SK-N-SH (cell line): Measurements from ENCODE around the gene SEZ6L2. TPM values are rescaled to one million over a fixed set of nuclear protein-coding genes. Genes with fewer than 3 reads are reported as not detected.
A peak's percentile ranks its signal among the peaks of the same experiment; 100 is the strongest.

Experiments
- CTCF ChIA-PET: fragments of 300-600, 350-600 bp; formaldehyde crosslinking; extraction: SDS; loops from one replicate; lab custom pipeline; 2021; lab: Yijun Ruan, JAX
- POLR2A ChIA-PET: fragments of 350-600 bp; sonication (Branson Sonifier 250); formaldehyde crosslinking; extraction: SDS; loops from one replicate; lab custom pipeline; 2020; ENCODE audit warnings: antibody characterized with exemption, inconsistent platforms; lab: Yijun Ruan, JAX
- DNase-seq: peaks from one replicate; pipeline ENCODE4 v3.0.0; 2012
- H2AFZ ChIP-seq: fragments of 200-600 bp; sonication (generic); 2 replicates; pipeline ENCODE4 v1.8.1; 2016; ENCODE audit warnings: antibody characterized with exemption, mild to moderate bottlenecking, low read depth
- H3F3A ChIP-seq: fragments of 200-600 bp; sonication (generic); replicated peaks from 2 replicates; pipeline ENCODE3; 2016; ENCODE audit warnings: antibody characterized with exemption, mild to moderate bottlenecking; ENCODE audit not compliant: insufficient read depth
- H3K27ac ChIP-seq, 2 experiments: fragments of 200-500 bp in 1 of 2; fragments of 200-600 bp in 1 of 2; sonication (Bioruptor generic) in 1 of 2; sonication (generic), shearing (Covaris generic) in 1 of 2; 2 replicates each; pipeline versions ENCODE4 v1.5.1 to v1.6.1; 2014 to 2016; ENCODE audit warnings: low read depth in 2 of 2, inconsistent platforms in 1 of 2, low read length in 1 of 2, mild to moderate bottlenecking in 1 of 2, mixed read lengths in 1 of 2
- H3K27me3 ChIP-seq: fragments of 200-600 bp; sonication (generic), shearing (Covaris generic); 2 replicates; pipeline ENCODE4 v1.6.1; 2016; ENCODE audit warnings: mixed run types; ENCODE audit not compliant: insufficient read depth
- H3K36me3 ChIP-seq, 2 experiments: fragments of 200-500 bp in 1 of 2; fragments of 200-600 bp in 1 of 2; sonication (Bioruptor generic) in 1 of 2; sonication (generic) in 1 of 2; replicated peaks in 1 of 2; 2 replicates each; pipeline versions ENCODE3 to v1.5.1; 2014 to 2016; ENCODE audit warnings: low read length in 1 of 2, mild to moderate bottlenecking in 1 of 2; ENCODE audit not compliant: insufficient read depth in 2 of 2, control insufficient read depth in 1 of 2
- H3K4me1 ChIP-seq, 2 experiments: fragments of 200-500 bp in 1 of 2; fragments of 200-600 bp in 1 of 2; sonication (Bioruptor generic) in 1 of 2; sonication (generic), shearing (Covaris generic) in 1 of 2; 2 replicates each; pipeline versions ENCODE4 v1.5.1 to v1.6.1; 2014 to 2016; ENCODE audit warnings: low read depth in 1 of 2, low read length in 1 of 2, mixed run types in 1 of 2; ENCODE audit not compliant: insufficient read depth in 2 of 2, control insufficient read depth in 1 of 2
- H3K4me2 ChIP-seq: fragments of 200-600 bp; sonication (generic), shearing (Covaris generic); 2 replicates; pipeline ENCODE4 v1.6.1; 2017; ENCODE audit warnings: mixed run types
- H3K4me3 ChIP-seq, 2 experiments: fragments of 200-500 bp in 1 of 2; fragments of 200-600 bp in 1 of 2; sonication (Bioruptor generic) in 1 of 2; sonication (generic), shearing (Covaris generic) in 1 of 2; 2 replicates each; pipeline versions ENCODE4 v1.5.1 to v1.8.1; 2014 to 2016; ENCODE audit warnings: low read depth in 2 of 2, inconsistent platforms in 1 of 2, low read length in 1 of 2, mild to moderate bottlenecking in 1 of 2, mixed read lengths in 1 of 2, moderate library complexity in 1 of 2
- H3K79me2 ChIP-seq: fragments of 200-600 bp; sonication (generic); 2 replicates; pipeline ENCODE4 v1.8.1; 2017; ENCODE audit warnings: mild to moderate bottlenecking; ENCODE audit not compliant: insufficient read depth
- H3K9ac ChIP-seq: fragments of 200-600 bp; sonication (generic); 2 replicates; pipeline ENCODE4 v1.6.1; 2017; ENCODE audit warnings: mixed run types
- H3K9me2 ChIP-seq: fragments of 200-600 bp; sonication (generic); 2 replicates; pipeline ENCODE4 v1.6.1; 2017; ENCODE audit warnings: mixed run types
- H3K9me3 ChIP-seq: fragments of 200-600 bp; sonication (generic); 2 replicates; pipeline ENCODE4 v1.6.1; 2017; ENCODE audit warnings: mixed run types, mild to moderate bottlenecking, moderate library complexity
- H4K20me1 ChIP-seq: fragments of 200-600 bp; sonication (generic); 2 replicates; pipeline ENCODE4 v1.6.1; 2017; ENCODE audit warnings: mild to moderate bottlenecking, mixed run types; ENCODE audit not compliant: insufficient read depth
- CHD2 ChIP-seq: fragments of 150-350 bp; IDR thresholded peaks from 2 replicates; pipeline ENCODE4 v1.6.1; 2018; ENCODE audit warnings: low read length; ENCODE audit not compliant: partially characterized antibody
- FOSL2 ChIP-seq: IDR thresholded peaks from 2 replicates; pipeline ENCODE4 v1.4.0; 2012; ENCODE audit warnings: low read depth, mild to moderate bottlenecking, moderate library complexity, borderline replicate concordance
- FOXM1 ChIP-seq: IDR thresholded peaks from 2 replicates; pipeline ENCODE4 v1.4.0; 2012; ENCODE audit warnings: low read depth, mild to moderate bottlenecking
- GABPA ChIP-seq: IDR thresholded peaks from 2 replicates; pipeline ENCODE4 v1.4.0; 2012; ENCODE audit warnings: low read depth, mild to moderate bottlenecking
- GATA2 ChIP-seq: sonication (generic); formaldehyde crosslinking; IDR thresholded peaks from 2 replicates; pipeline ENCODE4 v1.5.0; 2020; ENCODE audit warnings: mild to moderate bottlenecking, missing genetic modification reagents
- JUND ChIP-seq: IDR thresholded peaks from 2 replicates; pipeline ENCODE4 v1.4.0; 2012
- MEF2A ChIP-seq: IDR thresholded peaks from 2 replicates; pipeline ENCODE4 v1.4.0; 2012; ENCODE audit warnings: low read depth, borderline replicate concordance
- NRF1 ChIP-seq: IDR thresholded peaks from 2 replicates; pipeline ENCODE4 v1.6.1; 2012; ENCODE audit warnings: low read depth, mild to moderate bottlenecking, low read length
- RCOR1 ChIP-seq: fragments of 150-350 bp; IDR thresholded peaks from 2 replicates; pipeline ENCODE4 v1.6.1; 2017; ENCODE audit warnings: antibody characterized with exemption, low read length
- REST ChIP-seq: IDR thresholded peaks from 2 replicates; pipeline ENCODE4 v1.6.1; 2012; ENCODE audit warnings: mild to moderate bottlenecking, low read depth, low read length, moderate library complexity
- RFX5 ChIP-seq: IDR thresholded peaks from 2 replicates; pipeline ENCODE4 v1.6.1; 2012; ENCODE audit warnings: mild to moderate bottlenecking, improper control_type of control experiment, low read length
- RXRA ChIP-seq: IDR thresholded peaks from 2 replicates; pipeline ENCODE4 v1.4.0; 2012; ENCODE audit warnings: low read depth, mild to moderate bottlenecking, borderline replicate concordance
- SIN3A ChIP-seq: IDR thresholded peaks from 2 replicates; pipeline ENCODE4 v1.6.1; 2012; ENCODE audit warnings: low read depth, mild to moderate bottlenecking, low read length, moderate library complexity, borderline replicate concordance
- YY1 ChIP-seq: IDR thresholded peaks from 2 replicates; pipeline ENCODE4 v1.4.0; 2012; ENCODE audit warnings: low read depth, mild to moderate bottlenecking
- WGBS: methylation state at CpG from one replicate; pipeline ENCODE4 v1.1.6; 2017; ENCODE audit warnings: low lambda C conversion rate; 5-methylcytosine and 5-hydroxymethylcytosine counted together
- polyA plus RNA-seq, 3 experiments: library from polyadenylated mRNA; depleted of rRNA; stranded (reverse); fragments of >200 nt; gene quantifications; 2 replicates each; pipeline ENCODE4 v1.2.3, GENCODE V29; 2012
- TF ChIP-seq, protein P1 (sequence below): fragments of 200-600 bp; sonication (generic); IDR thresholded peaks from 2 replicates; pipeline ENCODE4 v1.6.1; 2017; ENCODE audit warnings: antibody characterized with exemption, mild to moderate bottlenecking, moderate library complexity

Gene SEZ6L2
- polyA plus RNA-seq, 1 of the 3 experiments (the other 2 are of a cell fraction), result 59.8 TPM

GRCh38 chr16:29925105-29925756, 25.9 kb upstream of the SEZ6L2 start:
- ChIA-PET CTCF (interaction anchor here (0.7 to 2.3 kb wide), 7 partner anchors 10 to 109 kb away, joined by 3 to 7 read pairs (median 4); partner anchors contain the start of genes ASPHD1 and PAGR1), POLR2A (interaction anchor here (1.4 to 2.4 kb wide), 8 partner anchors 12 to 140 kb away, joined by 3 to 12 read pairs (median 6); partner anchors contain the start of genes ALDOA, KIF22, TAOK2 and TMEM219)
- Histone ChIP-seq H3K27ac (peak overlapping the region in 1 of 2 experiments; percentile 81; a peak in 1 of 4 replicates), H4K20me1 (no peaks in the 10 kb centered on the region; the same call in 1 of the 2 replicates), H3K4me3 (peak overlapping the region; percentile 73 to 76), H3K9ac (peak overlapping the region; percentile 88), H3K79me2 (peaks cover 62% of the 10 kb centered on the region), H3K4me2 (peak overlapping the region; percentile 91), H3K27me3 (no peaks in the 10 kb centered on the region), H3K9me2 (no peaks in the 10 kb centered on the region), H3F3A (peaks cover 8% of the 10 kb centered on the region), H3K4me1 (peaks cover 15% of the 10 kb centered on the region in 2 experiments; a peak in 3 of 4 replicates), H3K9me3 (no peaks in the 10 kb centered on the region), H2AFZ (0 out of 2 replicates have a peak overlapping the region, but pooled peaks have one; percentile 51), H3K36me3 (peaks cover 12 to 23% of the 10 kb centered on the region in 2 experiments)
- 7% methylated on average over 9 of the region's 9 CpGs for WGBS
- TF ChIP-seq YY1 (no peak), REST (no peak)
- DNase-seq, result no peak

DNA sequence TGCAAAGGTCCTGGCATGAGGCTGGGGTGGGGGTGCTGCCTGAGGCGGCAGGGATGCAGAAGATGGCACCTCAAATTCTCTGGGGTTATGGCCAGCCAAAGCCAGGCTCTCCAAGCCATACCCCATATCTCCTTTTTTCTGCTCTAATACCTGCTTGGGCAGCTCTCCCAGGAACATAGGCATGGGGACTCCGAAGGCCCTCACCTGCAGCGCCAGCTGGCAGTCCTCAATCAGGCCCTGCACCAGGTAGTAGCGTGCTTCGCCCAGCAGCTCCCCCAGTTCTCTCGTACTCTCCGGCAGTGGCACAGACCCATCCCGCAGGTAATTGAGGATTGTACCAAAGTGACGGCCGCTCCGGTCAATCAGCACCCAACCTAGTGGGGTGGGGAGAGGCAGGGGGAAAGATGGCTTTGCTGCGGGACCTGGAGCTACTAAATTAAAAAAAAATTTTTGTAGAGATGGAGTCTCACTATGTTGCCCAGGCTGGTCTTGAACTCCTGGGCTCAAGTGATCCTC, 23.7 kb upstream of the SEZ6L2 start:
- ChIA-PET CTCF (interaction anchor here (0.6 to 1.6 kb wide), 5 partner anchors 9 to 109 kb away, joined by 3 to 5 read pairs (median 4); no protein-coding TSS in a partner anchor), POLR2A (interaction anchor here (0.9 kb wide), 1 partner anchor 38 kb away, joined by 3 read pairs; no protein-coding TSS in a partner anchor)
- Histone ChIP-seq H3K9me2 (no peaks in the 10 kb centered on the region), H3K9ac (no peak overlapping the region), H2AFZ (no peak overlapping the region), H3F3A (peaks cover 8% of the 10 kb centered on the region), H3K4me3 (no peak overlapping the region), H3K27me3 (no peaks in the 10 kb centered on the region), H4K20me1 (no peaks in the 10 kb centered on the region; the same call in 1 of the 2 replicates), H3K4me2 (no peak overlapping the region), H3K36me3 (peaks cover 28 to 30% of the 10 kb centered on the region in 2 experiments), H3K79me2 (peaks cover 76% of the 10 kb centered on the region), H3K9me3 (no peaks in the 10 kb centered on the region), H3K27ac (no peak overlapping the region), H3K4me1 (peaks cover 15% of the 10 kb centered on the region in 2 experiments; a peak in 3 of 4 replicates)
- DNase-seq, result no peak
- WGBS, result 94% methylated on average over 9 of the region's 12 CpGs
- TF ChIP-seq RCOR1 (no peak), FOSL2 (no peak), REST (no peak), RFX5 (no peak), YY1 (no peak), MEF2A (no peak), NRF1 (no peak), SIN3A (no peak), CHD2 (no peak), JUND (no peak), GATA2 (CRISPR knock-in tag) (no peak), FOXM1 (no peak), RXRA (no peak), GABPA (no peak)
- TF ChIP-seq, protein P1, sequence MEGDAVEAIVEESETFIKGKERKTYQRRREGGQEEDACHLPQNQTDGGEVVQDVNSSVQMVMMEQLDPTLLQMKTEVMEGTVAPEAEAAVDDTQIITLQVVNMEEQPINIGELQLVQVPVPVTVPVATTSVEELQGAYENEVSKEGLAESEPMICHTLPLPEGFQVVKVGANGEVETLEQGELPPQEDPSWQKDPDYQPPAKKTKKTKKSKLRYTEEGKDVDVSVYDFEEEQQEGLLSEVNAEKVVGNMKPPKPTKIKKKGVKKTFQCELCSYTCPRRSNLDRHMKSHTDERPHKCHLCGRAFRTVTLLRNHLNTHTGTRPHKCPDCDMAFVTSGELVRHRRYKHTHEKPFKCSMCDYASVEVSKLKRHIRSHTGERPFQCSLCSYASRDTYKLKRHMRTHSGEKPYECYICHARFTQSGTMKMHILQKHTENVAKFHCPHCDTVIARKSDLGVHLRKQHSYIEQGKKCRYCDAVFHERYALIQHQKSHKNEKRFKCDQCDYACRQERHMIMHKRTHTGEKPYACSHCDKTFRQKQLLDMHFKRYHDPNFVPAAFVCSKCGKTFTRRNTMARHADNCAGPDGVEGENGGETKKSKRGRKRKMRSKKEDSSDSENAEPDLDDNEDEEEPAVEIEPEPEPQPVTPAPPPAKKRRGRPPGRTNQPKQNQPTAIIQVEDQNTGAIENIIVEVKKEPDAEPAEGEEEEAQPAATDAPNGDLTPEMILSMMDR, result no peak
